ENCODE results near the gene EPB42.
"Not testable (repeated sequence)": the region's sequence is repeated elsewhere in the genome, so short reads cannot be mapped to it uniquely, and the experiment has no call there.

EPB42 gene

DNA sequence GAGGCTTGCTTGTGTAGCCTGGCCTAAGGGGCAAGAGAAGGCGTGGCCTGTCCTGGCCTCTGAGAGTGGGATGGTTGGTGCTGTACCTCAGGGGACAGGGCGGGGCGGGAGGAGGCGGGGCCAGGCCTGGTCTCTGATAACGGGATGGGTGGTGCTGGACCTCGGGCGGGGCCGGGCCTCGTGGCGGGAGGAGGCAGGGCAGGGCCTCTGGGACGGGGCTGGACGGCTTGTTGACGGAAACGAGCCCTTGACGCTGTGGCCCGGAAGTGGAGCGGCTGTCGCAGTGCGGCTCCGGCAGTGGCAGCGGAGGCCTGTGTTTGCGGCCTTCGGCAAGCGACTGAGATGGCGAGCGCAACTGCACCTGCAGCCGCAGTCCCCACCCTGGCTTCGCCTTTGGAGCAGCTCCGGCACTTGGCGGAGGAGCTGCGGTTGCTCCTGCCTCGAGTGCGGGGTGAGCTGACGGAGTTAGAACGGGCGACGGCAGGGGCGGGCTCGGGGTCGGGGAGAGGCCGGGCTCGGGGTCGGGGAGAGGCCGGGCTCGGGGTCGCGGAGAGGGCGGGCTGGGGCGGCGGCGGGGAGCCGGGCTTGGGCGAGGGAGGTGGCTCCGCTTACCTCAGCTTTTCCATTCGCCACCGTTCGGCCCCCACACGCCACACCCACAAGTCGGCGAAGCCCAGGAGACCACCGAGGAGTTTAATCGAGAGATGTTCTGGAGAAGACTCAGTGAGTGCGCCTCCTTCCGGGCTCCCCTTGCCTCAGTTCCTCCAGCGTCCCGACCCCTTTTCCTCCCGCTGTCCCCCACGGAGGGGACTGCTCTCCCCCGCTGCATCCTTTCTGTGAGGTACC, 35.4 kb downstream of the EPB42 start, which contains the start of gene CCNDBP1:
CCNDBP1 (plus strand) TSS at position 247 of the 846 bp plus-strand sequence; CDS start at position 343, 96 bp downstream.
- DNase-seq (ENCODE audit: low spot score) = peak; percentile 82

DNA sequence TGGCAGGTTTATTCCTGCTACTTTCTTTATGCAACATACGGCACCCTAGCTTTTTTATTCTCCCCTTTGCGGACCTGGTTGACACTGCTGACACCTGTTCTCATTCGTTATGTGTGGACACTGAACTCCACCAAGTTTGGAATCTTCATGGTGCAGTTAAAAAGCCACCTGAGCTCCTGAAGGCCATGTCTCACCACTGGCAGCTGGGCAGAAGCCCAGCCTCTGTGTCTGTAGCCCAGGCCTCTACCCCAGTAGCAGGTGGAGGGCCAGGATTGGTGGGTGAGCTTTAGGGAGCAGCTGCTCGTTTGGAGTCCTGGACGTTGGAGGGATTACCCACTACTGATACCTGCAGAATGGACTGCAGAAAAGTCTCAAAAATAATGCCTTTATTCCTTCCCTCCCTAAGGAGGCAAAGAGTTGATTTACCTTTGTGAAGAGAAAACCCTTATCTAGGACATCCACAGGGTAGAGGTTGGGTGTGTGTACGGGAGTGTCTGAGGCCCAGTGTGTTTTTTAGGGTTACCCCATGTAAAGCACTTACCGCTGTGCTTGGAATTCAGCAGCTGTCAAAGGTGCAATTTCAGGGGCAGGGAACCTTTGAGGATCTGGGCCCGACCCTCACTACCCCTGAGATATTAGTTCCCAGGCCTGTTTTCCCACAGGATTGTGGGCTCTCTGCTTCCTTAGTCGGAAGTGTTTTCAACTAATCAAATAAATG, 36.3 kb downstream of the EPB42 start:
- no peak for DNase-seq (ENCODE audit: low spot score)

DNA sequence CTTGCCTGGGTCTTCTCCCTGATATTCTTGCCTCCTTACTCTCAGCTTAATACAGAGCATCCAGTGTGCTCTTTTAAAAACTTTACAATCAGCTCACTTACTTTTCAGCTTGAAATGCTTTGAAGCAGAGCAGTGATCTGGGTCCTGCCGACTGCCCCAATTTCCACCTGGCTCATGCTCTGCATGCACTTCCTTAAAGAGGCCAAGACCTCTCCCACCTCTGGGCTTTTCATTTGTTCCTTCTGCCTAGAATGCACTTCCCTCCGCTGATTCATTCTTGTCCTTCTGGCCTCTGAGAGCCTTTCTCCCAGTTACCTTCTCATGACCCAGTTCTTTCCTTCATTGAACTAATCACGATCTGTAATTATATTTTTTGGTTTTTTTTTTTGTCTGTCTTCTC, 37.5 kb downstream of the EPB42 start:
- no peak for DNase-seq (ENCODE audit: low spot score)

DNA sequence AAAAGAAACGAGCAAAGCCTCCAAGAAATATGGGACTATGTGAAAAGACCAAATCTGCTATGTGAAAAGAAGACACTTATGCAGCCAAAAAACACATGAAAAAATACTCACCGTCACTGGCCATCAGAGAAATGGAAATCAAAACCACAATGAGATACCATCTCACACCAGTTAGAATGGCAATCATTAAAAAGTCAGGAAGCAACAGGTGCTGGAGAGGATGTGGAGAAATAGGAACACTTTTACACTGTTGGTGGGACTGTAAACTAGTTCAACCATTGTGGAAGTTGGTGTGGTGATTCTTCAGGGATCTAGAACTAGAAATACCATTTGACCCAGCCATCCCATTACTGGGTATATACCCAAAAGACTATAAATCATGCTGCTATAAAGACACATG, 43.7 kb downstream of the EPB42 start:
- not testable (repeated sequence) for DNase-seq (ENCODE audit: low spot score)

DNA sequence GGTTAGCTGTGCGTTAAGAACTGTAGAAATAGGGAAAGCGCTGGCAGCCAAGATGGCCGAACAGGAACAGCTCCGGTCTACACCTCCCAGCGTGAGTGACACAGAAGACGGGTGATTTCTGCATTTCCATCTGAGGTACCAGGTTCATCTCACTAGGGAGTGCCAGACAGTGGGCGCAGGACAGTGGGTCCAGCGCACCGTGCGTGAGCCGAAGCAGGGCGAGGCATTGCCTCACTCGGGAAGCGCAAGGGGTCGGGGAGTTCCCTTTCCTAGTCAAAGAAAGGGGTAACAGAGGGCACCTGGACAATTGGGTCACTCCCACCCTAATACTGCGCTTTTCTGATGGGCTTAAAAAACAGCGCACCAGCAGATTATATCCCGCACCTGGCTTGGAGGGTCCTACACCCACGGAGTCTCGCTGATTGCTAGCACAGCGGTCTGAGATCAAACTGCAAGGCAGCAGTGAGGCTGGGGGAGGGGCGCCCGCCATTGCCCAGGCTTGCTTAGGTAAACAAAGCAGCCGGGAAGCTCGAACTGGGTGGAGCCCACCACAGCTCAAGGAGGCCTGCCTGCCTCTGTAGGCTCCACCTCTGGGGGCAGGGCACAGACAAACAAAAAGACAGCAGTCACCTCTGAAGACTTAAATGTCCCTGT, 45.0 kb downstream of the EPB42 start:
- DNase-seq (ENCODE audit: low spot score) = not testable (repeated sequence)

DNA sequence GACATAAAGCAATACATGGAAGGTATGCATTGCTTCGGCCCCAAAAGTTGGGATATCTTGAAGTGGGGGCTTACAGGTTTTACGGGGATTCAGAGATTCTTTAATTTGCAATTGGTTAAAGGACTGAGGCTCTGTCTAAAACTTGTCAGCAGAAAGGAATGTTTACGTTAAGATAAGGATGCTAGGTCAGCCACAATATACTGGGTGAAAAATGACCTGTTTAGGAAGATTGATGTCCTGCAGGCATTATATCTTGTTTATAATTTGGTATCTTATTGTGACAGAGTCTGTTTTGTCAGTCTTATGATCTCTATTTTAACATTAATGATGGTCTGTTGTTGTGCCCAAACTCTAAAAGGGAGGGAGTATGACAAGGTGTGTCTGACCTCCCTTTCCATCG, 50.9 kb downstream of the EPB42 start:
- DNase-seq (ENCODE audit: low spot score) = no peak

DNA sequence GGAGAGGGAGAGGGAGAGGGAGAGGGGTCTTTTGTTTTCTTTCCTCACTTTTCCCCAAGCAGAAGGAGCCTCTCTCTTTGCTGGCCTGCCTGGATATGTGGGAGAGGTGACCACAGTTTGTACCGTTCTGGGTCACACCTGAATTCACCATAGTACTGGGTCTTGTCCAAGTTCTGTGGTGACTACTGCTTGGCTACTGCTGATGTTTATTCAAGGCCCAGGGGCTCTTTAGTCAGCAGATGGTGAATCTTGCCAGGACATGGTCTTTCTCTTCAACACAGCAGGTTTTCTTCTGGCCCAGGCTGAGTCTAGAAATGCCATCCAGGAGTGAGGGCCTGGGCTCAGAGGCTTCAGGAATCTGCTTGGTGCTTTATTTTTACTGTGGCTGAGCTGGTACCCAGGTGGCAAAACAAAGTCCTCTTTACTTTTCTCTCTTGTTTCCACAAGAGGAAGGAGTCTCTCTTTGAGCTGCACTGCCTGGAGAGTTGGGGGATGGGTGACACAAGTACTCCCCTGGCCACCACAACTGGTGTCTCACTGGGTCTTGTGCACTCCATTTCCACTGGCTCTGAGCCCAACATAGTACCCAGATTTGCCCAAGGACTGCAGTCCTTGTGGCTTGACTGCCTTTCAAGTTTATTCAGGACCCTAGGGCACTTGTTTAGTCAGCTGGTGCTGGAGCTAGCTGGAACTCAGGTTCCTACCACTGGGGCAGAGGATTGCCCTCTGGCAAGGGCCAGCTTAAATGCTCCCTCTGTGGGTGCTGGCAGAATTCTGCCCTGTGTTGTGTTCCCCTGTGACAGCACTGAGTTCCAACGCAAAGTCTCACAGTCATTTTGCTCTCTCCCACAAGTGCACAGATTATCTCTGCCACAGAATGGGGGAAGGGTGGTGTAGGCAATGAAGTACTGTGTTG, 52.4 kb downstream of the EPB42 start:
- no peak for DNase-seq (ENCODE audit: low spot score)

DNA sequence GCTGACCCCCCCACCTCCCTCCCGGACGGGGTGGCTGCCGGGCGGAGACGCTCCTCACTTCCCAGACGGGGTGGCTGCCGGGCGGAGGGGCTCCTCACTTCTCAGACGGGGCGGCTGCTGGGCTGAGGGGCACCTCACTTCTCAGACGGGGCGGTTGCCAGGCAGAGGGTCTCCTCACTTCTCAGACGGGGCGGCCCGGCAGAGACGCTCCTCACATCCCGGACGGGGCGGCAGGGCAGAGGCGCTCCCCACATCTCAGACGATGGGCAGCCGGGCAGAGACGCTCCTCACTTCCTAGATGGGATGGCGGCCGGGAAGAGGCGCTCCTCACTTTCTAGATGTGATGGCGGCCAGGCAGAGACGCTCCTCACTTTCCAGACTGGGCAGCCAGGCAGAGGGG, 53.6 kb downstream of the EPB42 start:
- not testable (repeated sequence) for DNase-seq (ENCODE audit: low spot score)

DNA sequence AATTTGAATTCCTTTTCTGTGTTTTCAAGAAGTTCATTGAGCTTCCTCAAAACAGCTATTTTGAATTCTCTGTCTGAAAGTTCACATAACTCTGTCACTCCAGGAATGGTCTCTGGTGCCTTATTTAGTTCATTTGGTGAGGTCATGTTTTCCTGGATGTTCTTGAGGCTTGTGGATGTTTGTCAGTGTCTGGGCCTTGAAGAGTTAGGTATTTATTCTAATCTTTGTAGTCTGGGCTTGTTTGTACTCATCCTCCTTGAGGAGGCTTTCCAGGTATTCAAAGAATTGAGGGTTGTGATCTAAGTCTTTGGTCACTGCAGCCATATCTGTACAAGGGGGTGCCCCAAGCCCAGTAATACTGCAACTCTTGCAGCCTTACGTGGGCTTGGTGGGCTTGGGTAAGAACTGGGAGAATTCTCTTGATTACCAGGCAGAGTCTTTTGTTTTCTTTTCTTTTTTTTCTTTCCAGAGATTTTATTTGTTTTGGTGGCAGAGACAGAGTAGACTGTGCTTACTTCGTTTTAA, 55.0 kb downstream of the EPB42 start:
- no peak for DNase-seq (ENCODE audit: low spot score)

DNA sequence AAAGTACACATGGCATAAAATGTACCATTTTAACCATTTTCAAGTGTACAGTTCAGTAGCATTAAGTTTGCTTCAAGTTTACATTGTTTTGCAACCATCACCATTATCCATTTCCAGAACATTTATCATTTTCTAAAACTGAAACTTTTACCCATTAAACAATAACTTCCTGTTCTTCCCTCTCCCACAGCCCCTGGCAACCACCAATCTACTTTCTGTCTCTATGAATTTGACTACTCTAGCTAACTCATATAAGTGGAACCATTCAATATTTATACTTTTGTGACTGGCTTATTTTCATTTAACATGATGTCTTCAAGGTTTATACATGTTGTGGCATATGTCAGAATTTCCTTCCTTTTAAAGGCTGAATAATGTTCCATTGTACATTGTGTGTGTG, 67.5 kb downstream of the EPB42 start:
- DNase-seq (ENCODE audit: low spot score) = no peak

DNA sequence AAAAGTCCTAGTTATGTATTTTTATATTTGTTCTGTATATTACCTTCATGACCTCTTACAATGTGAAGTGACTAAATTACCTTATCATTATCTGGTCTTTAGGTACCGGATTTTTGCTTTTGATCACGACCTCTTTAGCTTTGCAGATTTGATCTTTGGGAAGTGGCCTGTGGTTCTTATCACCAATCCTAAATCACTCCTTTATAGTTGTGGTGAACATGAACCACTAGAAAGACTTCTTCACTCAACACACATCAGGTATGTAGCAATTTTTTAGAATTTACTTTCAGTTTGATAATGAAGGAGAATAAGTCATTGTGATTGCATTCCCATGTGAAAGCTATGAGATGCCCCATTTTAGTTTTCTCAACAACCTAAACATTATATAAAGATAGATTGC, 69.1 kb downstream of the EPB42 start:
- DNase-seq (ENCODE audit: low spot score) = no peak

DNA sequence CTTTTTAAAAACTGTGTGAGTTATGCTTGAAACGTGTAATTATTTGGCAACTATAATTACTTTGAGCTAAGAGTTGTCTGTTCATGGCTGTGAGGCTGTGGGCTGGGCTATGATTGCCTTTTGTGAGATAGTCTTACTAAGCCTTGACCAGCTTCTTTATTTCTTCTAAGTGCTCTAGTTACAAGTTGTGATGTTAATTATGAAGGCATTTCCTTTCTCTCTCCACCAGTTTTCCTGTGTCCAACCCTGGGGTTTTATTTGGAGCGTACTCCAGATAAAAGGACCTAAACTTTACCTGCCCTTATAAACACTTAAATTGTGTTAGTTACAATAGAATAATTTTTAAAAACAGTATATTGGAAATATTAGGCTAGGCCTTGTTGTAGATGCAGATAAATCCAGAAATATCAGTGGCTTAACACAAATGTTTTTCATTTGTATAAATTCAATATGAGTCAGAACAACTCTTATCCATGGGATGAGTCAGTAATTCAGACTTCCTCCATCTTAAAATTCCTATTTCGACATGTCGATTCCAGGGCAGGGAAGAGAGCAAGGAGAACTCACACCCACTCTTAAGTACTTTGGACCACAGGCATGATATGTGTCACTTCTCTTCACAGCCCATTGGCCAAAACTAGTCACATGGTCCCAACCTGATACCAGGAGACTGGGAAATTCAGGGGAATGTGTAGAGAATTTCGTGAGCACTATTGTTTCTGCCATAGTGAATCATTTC, 70.5 kb downstream of the EPB42 start:
- no peak for DNase-seq (ENCODE audit: low spot score)
